ENCODE data around the gene STUM.

DNA sequence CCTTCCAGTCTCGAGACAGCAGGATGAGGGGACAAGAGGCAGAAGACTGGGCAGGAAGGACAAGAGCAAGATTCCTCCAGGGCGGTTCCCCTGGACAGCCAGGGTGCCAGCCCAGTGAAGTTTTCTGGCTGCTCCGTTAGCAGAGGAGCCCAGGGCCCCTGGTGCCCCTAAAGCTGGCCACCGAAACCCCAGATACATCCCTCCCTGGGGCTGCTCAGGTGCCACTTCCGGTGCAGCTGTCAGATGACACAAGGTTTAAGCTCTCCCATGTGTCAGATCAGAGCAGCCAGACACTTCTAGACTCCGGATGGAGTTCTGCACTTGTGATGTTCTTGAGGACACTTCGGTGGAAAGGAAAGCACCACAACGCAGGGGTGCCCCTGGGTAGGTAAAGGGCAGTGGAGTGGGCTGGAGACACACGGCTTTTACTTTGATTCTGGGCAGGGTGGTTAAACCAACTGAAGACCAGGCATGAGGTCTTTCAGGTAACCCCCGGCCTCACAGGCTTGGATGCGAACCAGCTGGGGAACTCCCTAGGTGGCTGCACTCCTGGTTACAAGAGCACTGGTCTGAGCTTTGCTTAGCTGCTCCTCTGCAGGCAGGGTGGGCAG, 104.9 kb downstream of the STUM start:
- TF ChIP-seq CTCF (IDR thresholded peaks at IDR 0.05) (no peak), POLR2A (IDR thresholded peaks at IDR 0.05) (no peak)

Data from adrenal gland (tissue), 5 donors.